Trophoblast cell (in vitro differentiated cells and primary cell): ENCODE data around the gene HSP90AA1.
"Not testable (repeated sequence)": the region's sequence is repeated elsewhere in the genome, so short reads cannot be mapped to it uniquely, and the experiment has no call there.

Experiments used
- DNase-seq, 2 donors: peaks; one replicate each; pipeline ENCODE4 v3.0.0-alpha.2; 2016
- H2AFZ ChIP-seq: 2 replicates; pipeline ENCODE4 v1.6.1; 2013; ENCODE audit warnings: low read length, moderate library complexity, mild to moderate bottlenecking; ENCODE audit not compliant: insufficient read depth, poor library complexity
- H2AK5ac ChIP-seq: 2 replicates; pipeline ENCODE4 v1.6.1; 2013; ENCODE audit warnings: mild to moderate bottlenecking, low read length
- H2BK120ac ChIP-seq: 2 replicates; pipeline ENCODE4 v1.6.1; 2013; ENCODE audit warnings: low read length, mild to moderate bottlenecking, moderate library complexity; ENCODE audit not compliant: insufficient read depth, poor library complexity
- H2BK12ac ChIP-seq: 2 replicates; pipeline ENCODE4 v1.6.1; 2013; ENCODE audit warnings: mild to moderate bottlenecking, low read length, moderate library complexity
- H2BK5ac ChIP-seq: 2 replicates; pipeline ENCODE4 v1.6.1; 2013; ENCODE audit warnings: low read length, low read depth, moderate library complexity, mild to moderate bottlenecking; ENCODE audit not compliant: poor library complexity
- H3K14ac ChIP-seq: 2 replicates; pipeline ENCODE4 v1.6.1; 2013; ENCODE audit warnings: mild to moderate bottlenecking, low read length
- H3K18ac ChIP-seq: 2 replicates; pipeline ENCODE4 v1.6.1; 2013; ENCODE audit warnings: mild to moderate bottlenecking, low read length
- H3K23ac ChIP-seq: 2 replicates; pipeline ENCODE4 v1.6.1; 2013; ENCODE audit warnings: low read length
- H3K27ac ChIP-seq: 2 replicates; pipeline ENCODE4 v1.5.1; 2013; ENCODE audit warnings: low read depth, mild to moderate bottlenecking, inconsistent platforms, low read length, moderate library complexity
- H3K27me3 ChIP-seq: 2 replicates; pipeline ENCODE4 v1.6.1; 2013; ENCODE audit warnings: inconsistent platforms, mild to moderate bottlenecking, low read length, moderate library complexity; ENCODE audit not compliant: insufficient read depth
- H3K36me3 ChIP-seq, 2 experiments: 1 replicate in 1 of 2; 2 replicates in 1 of 2; pipeline ENCODE4 v1.6.1; 2013; ENCODE audit warnings: low read length in 2 of 2, mild to moderate bottlenecking in 2 of 2, moderate library complexity in 1 of 2; ENCODE audit not compliant: insufficient read depth in 2 of 2, control insufficient read depth in 1 of 2
- H3K4ac ChIP-seq: 2 replicates; pipeline ENCODE4 v1.6.1; 2013; ENCODE audit warnings: low read depth, mild to moderate bottlenecking, low read length, moderate library complexity
- H3K4me1 ChIP-seq, 2 experiments: 1 replicate in 1 of 2; 2 replicates in 1 of 2; pipeline ENCODE4 v1.6.1; 2013; ENCODE audit warnings: low read length in 2 of 2, mild to moderate bottlenecking in 2 of 2, moderate library complexity in 1 of 2; ENCODE audit not compliant: insufficient read depth in 2 of 2, control insufficient read depth in 1 of 2
- H3K4me2 ChIP-seq: 2 replicates; pipeline ENCODE4 v1.6.1; 2013; ENCODE audit warnings: inconsistent platforms, mild to moderate bottlenecking, low read length, moderate library complexity
- H3K4me3 ChIP-seq: 2 replicates; pipeline ENCODE4 v1.5.1; 2013; ENCODE audit warnings: mild to moderate bottlenecking, low read depth, low read length, inconsistent platforms
- H3K79me1 ChIP-seq: one replicate; pipeline ENCODE4 v1.6.1; 2013; ENCODE audit warnings: low read length
- H3K79me2 ChIP-seq: 2 replicates; pipeline ENCODE4 v1.6.1; 2013; ENCODE audit warnings: low read length, mild to moderate bottlenecking; ENCODE audit not compliant: control insufficient read depth, insufficient read depth, poor library complexity
- H3K9ac ChIP-seq: 2 replicates; pipeline ENCODE4 v1.6.1; 2013; ENCODE audit warnings: mild to moderate bottlenecking, low read length
- H3K9me3 ChIP-seq: 2 replicates; pipeline ENCODE4 v1.6.1; 2013; ENCODE audit warnings: low read depth, mild to moderate bottlenecking, control low read depth, inconsistent platforms, low read length; ENCODE audit not compliant: insufficient read depth
- H4K12ac ChIP-seq: 2 replicates; pipeline ENCODE4 v1.6.1; 2013; ENCODE audit warnings: low read depth, mild to moderate bottlenecking, low read length, moderate library complexity
- H4K8ac ChIP-seq: 2 replicates; pipeline ENCODE4 v1.6.1; 2013; ENCODE audit warnings: low read depth, mild to moderate bottlenecking, low read length, moderate library complexity
- H4K91ac ChIP-seq: one replicate; pipeline ENCODE4 v1.6.1; 2013; ENCODE audit warnings: low read depth, mild to moderate bottlenecking, low read length, moderate library complexity
- WGBS: extraction: QIAGEN DNeasy Blood & Tissue Kit; methylation state at CpG from one replicate; pipeline ENCODE4 v1.1.7; 2013; ENCODE audit warnings: missing lambda C conversion rate; ENCODE audit not compliant: insufficient read length, insufficient coverage; ENCODE audit errors: extremely low coverage; 5-methylcytosine and 5-hydroxymethylcytosine counted together

The HSP90AA1 gene

DNA sequence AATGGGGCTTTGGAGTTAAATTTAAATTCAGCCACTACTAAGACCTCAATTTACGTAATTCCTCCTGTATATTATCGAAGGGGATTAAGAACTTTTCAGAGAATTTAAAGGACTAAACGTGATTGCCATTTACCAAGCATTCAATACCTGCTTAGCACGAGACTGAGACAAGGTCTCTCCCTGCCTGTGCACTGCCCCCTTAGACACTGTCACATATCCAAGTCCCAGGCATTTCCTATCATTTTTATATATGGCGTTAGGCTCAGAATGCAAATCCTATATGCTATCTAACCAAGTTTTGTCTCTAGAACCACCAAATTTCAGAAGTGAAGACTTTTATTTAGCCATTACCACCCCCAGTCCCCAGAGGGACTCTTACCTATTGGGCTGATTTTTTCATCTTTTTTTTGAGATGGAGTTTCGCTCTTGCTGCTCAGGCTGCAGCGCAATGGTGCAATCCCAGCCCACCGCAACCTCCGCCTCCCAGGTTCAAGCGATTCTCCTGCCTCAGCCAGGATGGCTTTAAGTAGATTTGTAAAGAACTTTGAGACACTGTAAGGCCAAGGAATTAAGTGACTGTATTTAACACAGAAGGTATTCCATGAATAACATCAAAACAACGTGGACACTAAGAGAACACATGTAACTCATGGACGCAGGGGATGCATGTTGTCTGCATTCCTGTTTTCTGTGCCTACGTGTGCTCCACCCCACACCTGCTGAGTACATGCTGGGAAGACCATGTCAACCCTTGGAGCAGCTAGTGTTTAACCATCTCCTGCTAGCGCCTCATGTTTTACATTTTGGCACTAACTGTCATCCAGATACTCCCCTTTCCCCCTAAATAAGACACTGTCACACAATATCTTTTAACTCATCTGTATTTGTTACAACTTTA is 6.4 kb downstream of the HSP90AA1 start:
- no peak overlapping the region for H4K12ac ChIP-seq
- H3K36me3 ChIP-seq, result peaks cover 28 to 58% of the 10 kb centered on the region in 2 experiments
- H3K23ac ChIP-seq, result no peak overlapping the region
- no peak overlapping the region for H3K4me3 ChIP-seq
- H4K91ac ChIP-seq, result no peak overlapping the region
- no peak overlapping the region for H3K9ac ChIP-seq
- no peak overlapping the region for H2AFZ ChIP-seq
- H3K79me2 ChIP-seq, result peaks cover 1% of the 10 kb centered on the region
- no peaks in the 10 kb centered on the region for H3K27me3 ChIP-seq
- DNase-seq, result peak in 1 of 2 donors; percentile 35
- no peak overlapping the region for H3K4me2 ChIP-seq
- peaks cover 1 to 2% of the 10 kb centered on the region in 2 experiments for H3K4me1 ChIP-seq
- H3K18ac ChIP-seq, result no peak overlapping the region
- H2AK5ac ChIP-seq, result no peak overlapping the region
- H3K14ac ChIP-seq, result no peak overlapping the region
- H2BK120ac ChIP-seq, result no peak overlapping the region
- H3K9me3 ChIP-seq, result no peaks in the 10 kb centered on the region
- no peak overlapping the region for H4K8ac ChIP-seq
- H3K27ac ChIP-seq, result no peak overlapping the region
- no peaks in the 10 kb centered on the region for H3K79me1 ChIP-seq
- no peak overlapping the region for H2BK12ac ChIP-seq
- no peak overlapping the region for H2BK5ac ChIP-seq
- WGBS, result no CpG with 5 or more reads among the region's 14 CpGs
- no peak overlapping the region for H3K4ac ChIP-seq

DNA sequence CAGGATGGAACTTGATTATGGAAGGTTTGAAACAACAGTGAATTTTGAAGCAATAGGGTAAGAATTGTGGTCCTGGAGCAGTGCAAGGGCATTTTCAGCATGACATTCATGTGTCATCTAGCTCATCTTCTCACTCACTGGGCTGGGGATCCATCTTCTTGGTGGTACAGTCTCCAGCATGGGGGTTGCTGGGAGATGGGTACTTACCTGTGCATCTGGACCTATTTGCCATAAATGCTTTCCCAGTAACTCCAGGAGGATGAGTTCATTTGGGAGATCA is 7.2 kb downstream of the HSP90AA1 start:
- Histone ChIP-seq H3K36me3 (peaks cover 26 to 52% of the 10 kb centered on the region in 2 experiments), H3K79me2 (no peaks in the 10 kb centered on the region), H3K27ac (no peak overlapping the region), H2AFZ (no peak overlapping the region), H3K4ac (no peak overlapping the region), H3K9ac (no peak overlapping the region), H4K8ac (no peak overlapping the region), H2BK12ac (no peak overlapping the region), H4K12ac (no peak overlapping the region), H3K4me3 (no peak overlapping the region), H3K27me3 (no peaks in the 10 kb centered on the region), H3K18ac (no peak overlapping the region), H3K9me3 (no peaks in the 10 kb centered on the region), H3K4me1 (no peaks in the 10 kb centered on the region), H4K91ac (no peak overlapping the region), H2BK5ac (no peak overlapping the region), H3K4me2 (no peak overlapping the region), H3K79me1 (no peaks in the 10 kb centered on the region), H2AK5ac (no peak overlapping the region), H3K23ac (no peak overlapping the region), H2BK120ac (no peak overlapping the region), H3K14ac (no peak overlapping the region)
- no peak for DNase-seq

DNA sequence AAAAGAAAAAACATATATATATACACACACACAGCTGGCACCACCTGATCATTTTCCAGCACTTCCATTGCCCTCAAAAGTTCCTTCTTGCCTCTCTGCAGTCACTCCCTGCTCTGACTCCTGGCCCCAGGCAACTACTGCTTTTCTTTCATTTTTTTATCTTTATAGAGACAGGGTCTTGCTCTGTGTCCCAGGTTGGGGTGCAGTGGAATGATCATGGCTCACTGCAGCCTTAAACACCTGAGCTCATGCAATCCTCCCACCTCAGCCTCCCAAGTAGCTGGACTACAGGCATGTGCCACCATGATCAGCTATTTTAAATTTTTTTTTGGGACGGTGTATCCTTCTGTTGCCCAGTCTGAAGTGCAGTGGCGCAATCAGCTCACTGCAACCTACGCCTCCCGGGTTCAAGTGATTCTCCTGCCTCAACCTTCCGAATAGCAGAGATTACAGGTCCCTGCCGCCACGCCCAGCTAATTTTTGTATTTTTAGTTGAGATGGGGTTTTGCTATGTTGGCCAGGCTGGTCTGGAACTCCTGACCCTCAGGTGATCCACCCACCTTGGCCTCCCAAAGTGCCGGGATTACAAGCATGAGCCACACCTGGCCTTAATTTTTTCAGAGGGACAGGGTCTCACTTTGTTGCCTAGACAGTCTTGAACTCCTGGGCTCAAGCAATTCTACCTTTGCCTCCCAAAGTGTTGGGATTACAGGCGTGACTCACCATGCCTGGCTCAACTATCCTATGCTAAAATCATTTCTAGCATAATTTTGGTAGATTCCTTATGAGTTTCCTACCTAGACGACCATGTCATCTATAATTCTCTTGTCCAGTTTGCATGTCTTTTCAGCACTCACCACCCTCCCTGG is 7.8 kb downstream of the HSP90AA1 start:
- Histone ChIP-seq H4K12ac (no peak overlapping the region), H3K36me3 (peaks cover 25 to 48% of the 10 kb centered on the region in 2 experiments), H2BK5ac (no peak overlapping the region), H3K79me1 (no peaks in the 10 kb centered on the region), H3K4me1 (no peaks in the 10 kb centered on the region), H4K91ac (no peak overlapping the region), H3K9ac (no peak overlapping the region), H3K14ac (no peak overlapping the region), H3K79me2 (no peaks in the 10 kb centered on the region), H3K23ac (no peak overlapping the region), H3K27ac (no peak overlapping the region), H2BK120ac (no peak overlapping the region), H3K4me3 (no peak overlapping the region), H2AK5ac (no peak overlapping the region), H4K8ac (no peak overlapping the region), H3K4ac (no peak overlapping the region), H2AFZ (no peak overlapping the region), H2BK12ac (no peak overlapping the region), H3K27me3 (no peaks in the 10 kb centered on the region), H3K9me3 (no peaks in the 10 kb centered on the region), H3K4me2 (no peak overlapping the region), H3K18ac (no peak overlapping the region)
- DNase-seq, result peak; percentile 47 to 62
- no CpG with 5 or more reads among the region's 10 CpGs for WGBS

DNA sequence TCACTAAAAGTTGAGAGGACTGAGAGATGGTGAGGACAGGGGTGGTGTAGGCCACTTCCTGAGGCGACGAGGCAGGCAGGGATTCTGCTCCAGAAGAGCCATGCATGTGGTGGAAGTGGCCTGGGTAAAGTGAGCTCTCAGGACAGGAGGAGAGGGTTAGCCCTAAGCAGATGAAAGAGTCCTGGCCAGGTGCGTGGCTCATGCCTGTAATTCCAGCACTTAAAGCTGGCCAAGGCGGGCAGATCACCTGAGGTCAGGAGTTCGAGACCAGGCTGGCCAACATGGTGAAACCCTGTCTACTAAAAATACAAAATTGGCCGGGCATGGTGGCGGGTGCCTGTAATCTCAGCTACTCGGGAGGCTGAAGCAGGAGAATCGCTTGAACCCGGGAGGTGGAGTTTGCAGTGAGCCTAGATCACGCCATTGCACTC is 8.5 kb downstream of the HSP90AA1 start:
- not testable (repeated sequence) for H2BK120ac ChIP-seq, H3K14ac ChIP-seq, H2AFZ ChIP-seq, H4K8ac ChIP-seq, H4K12ac ChIP-seq, H3K4me3 ChIP-seq, H3K9me3 ChIP-seq, H3K4me2 ChIP-seq, H3K4me1 ChIP-seq, H4K91ac ChIP-seq, H3K23ac ChIP-seq, H3K27me3 ChIP-seq, H2BK12ac ChIP-seq, H3K79me2 ChIP-seq, H2AK5ac ChIP-seq, H3K4ac ChIP-seq, H3K27ac ChIP-seq, H2BK5ac ChIP-seq, H3K9ac ChIP-seq, H3K18ac ChIP-seq, H3K79me1 ChIP-seq
- peaks cover 23 to 44% of the 10 kb centered on the region in 2 experiments for H3K36me3 ChIP-seq
- peak; percentile 8 to 42 for DNase-seq
- no CpG with 5 or more reads among the region's 11 CpGs for WGBS
